ENCODE data around the gene TTC1. TPM values are rescaled to one million over a fixed set of nuclear protein-coding genes. Genes with fewer than 3 reads are reported as not detected.
A peak's percentile ranks its signal among the peaks of the same experiment; 100 is the strongest.
"Not testable (repeated sequence)": the region's sequence is repeated elsewhere in the genome, so short reads cannot be mapped to it uniquely, and the experiment has no call there.

The TTC1 gene, protein sequence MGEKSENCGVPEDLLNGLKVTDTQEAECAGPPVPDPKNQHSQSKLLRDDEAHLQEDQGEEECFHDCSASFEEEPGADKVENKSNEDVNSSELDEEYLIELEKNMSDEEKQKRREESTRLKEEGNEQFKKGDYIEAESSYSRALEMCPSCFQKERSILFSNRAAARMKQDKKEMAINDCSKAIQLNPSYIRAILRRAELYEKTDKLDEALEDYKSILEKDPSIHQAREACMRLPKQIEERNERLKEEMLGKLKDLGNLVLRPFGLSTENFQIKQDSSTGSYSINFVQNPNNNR
- total RNA-seq, result 108 TPM
- long read RNA-seq, transcript TTC1-201 (8 exons, 1,467 nt), result minor isoform, 41 of 96 reads
- long read RNA-seq, transcript TTC1-204 (5 exons, 1,119 nt), result major isoform, 42 of 96 reads
- long read RNA-seq, transcript TTC1-205 (8 exons, 1,432 nt), result minor isoform, 7 of 96 reads
- long read RNA-seq, partial matches to known transcripts, result 4 of 96 reads
- long read RNA-seq, other reads (novel, unspliced or antisense), result 2 of 96 reads

- intact Hi-C loops (cut with DNase I), result no loop called here
- peak; percentile 99 for ATAC-seq (ENCODE audit: poor library complexity)
- DNase-seq, result peak; percentile 93
Measured at GRCh38 chr5:160008877-160009590, at the start of gene TTC1. Gene TTC1 (plus strand): TSS chr5:160009139. CDS start chr5:160010529, 1,390 bp downstream.

DNA sequence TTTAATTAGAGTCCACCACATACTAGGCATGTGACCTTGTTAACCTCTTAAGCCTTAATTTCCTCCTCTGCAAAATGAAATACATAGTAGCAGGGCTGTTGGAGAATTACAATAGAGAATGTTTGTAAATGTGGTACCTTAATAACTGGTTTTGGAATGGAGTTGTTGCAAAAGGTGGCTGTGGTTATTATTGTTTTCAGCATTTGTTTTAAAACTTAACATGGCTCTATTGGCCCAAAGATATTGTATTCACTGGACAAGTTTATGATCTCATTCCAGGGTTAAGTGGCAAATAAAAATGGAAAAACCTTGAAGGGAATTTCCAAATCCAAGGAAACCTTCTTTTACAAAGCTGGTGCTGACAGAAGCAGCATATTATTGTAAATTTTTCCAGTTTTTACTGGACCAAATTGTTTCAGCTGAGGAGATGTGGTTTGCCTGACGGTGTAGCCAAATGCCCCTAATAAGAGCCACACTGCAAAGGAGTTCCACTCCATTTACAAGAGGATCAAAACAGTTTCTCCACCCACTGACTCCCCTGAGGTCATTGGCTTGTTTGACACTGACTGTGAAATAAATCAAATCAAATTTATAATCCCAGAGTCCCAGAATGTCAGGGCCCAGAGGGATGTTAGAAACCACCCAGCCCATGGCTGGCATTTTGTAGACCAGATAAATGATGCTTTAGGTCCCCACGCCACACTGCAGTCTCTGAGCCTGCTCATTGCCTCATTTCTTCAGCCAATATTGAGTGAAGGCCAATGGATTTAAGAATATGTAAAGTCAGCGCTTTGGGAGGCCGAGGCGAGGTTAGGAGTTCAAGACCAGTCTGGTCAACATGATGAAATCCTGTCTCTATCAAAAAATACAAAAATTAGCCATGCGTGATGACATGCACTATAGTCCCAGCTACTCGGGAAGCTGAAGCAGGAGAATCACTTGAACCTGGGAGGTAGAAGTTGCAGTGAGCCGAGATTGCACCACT, 47.5 kb upstream of the TTC1 start:
- no peak for DNase-seq
- intact Hi-C loops (cut with DNase I), result loop anchor here (10.0 kb wide), 1 partner anchor 447 kb away; no protein-coding TSS in a partner anchor
- no peak for ATAC-seq (ENCODE audit: poor library complexity)

DNA sequence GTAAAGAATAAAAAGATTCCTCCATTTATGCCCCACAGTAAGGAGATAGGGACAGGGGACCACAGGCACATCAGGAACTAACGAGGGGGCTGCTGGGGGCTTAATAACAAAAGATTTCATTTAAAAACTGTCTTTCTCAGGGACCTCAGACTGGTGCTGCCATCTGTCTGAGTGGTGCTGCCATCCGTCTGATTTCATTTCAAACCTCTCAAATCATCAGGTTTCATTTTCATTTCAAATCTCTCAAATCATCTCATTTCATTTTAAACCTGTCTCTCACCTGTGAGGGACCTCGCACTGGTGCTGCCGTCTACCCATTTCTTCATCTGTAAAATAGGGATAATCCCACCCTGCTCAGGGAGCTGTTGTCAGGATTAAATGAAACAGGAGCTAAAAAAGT, 46.7 kb upstream of the TTC1 start:
- intact Hi-C loops (cut with DNase I), result loop anchor here (10.0 kb wide), 1 partner anchor 447 kb away; no protein-coding TSS in a partner anchor
- ATAC-seq (ENCODE audit: poor library complexity) (no peak), DNase-seq (no peak)

DNA sequence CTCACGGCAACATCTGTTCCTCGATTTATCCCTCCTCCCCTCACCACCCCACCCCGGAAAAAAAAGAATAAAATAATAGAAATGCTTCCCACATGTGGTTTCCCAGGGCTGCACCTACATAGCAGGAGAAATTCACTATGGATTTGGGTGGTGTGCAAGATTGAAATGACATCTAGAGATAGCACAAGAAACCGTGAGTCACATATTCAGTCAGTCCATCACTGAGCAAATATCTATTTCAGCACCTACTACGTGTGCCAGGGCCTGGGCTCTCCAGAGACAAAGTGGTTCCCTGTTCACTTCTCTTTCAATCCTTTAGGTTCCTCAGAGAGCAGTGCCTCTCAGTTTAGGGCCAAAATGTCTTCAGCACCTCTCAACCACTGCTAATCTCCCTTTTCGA, 45.0 kb upstream of the TTC1 start:
- intact Hi-C loops (cut with DNase I), result loop anchor here (10.0 kb wide), 1 partner anchor 449 kb away; no protein-coding TSS in a partner anchor
- DNase-seq (no peak), ATAC-seq (ENCODE audit: poor library complexity) (no peak)

DNA sequence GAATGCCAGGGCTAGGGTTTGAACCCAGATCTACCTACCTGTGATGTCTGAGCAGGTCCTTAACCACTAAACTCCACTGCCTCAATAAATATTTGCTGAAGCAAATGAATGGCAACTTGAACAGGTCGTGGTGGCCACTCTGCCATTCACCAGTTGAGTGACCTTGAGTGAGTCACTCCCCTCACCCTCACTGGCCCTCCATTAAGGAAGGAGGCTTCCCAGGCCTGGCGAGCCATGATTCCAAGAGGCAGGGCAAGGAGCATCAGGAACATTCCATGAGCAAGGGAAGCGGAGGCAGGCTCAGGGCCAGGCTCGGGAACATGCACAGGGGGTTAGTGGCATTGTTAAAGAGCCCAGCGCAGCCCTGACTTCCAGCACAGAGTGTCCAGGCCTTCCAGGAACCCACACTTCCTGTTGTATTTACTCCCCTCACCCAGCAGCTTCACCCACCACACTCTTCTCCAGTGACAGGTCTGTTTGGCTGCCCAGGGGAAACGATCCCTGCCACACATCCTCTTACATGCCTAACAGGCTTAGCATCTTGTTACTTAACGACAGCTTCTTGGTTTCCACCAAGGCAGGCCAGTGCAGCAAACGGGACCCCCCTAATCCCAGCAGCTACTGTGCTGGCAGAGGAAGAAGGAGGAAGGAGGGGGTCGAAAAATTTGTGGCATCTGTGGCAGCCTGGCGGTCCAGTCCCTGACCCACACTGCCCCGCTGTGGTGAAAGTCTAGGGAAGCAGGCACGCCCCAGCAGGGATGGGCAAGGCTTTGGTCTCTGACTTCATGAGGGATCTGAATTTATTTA, 43.7 kb upstream of the TTC1 start:
- ATAC-seq (ENCODE audit: poor library complexity), result peak; percentile 86
- intact Hi-C loops (cut with DNase I), result loop anchor here (10.0 kb wide), 1 partner anchor 450 kb away; no protein-coding TSS in a partner anchor
- peak; percentile 69 for DNase-seq

DNA sequence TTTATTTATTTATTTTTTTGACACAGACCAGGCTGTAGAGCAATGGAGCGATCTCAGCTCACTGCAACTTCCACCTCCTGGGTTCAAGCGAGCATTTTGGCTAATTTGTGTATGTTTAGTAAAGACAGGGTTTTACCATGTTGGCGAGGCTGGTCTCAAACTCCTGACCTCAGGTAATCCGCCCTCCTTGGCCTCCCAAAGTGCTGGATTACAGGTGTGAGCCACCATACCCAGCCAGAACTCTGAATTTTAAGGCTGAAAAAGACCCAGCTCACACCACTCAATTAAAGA, 43.2 kb upstream of the TTC1 start:
- intact Hi-C loops (cut with DNase I), result loop anchor here (10.0 kb wide), 1 partner anchor 451 kb away; no protein-coding TSS in a partner anchor
- ATAC-seq (ENCODE audit: poor library complexity), result not testable (repeated sequence)

GRCh38 chr5:159969966-159970365, 39.0 kb upstream of the TTC1 start:
- DNase-seq (no peak), ATAC-seq (ENCODE audit: poor library complexity) (no peak)
- intact Hi-C loops (cut with DNase I), result loop anchor here (10.0 kb wide), 1 partner anchor 455 kb away; no protein-coding TSS in a partner anchor

More for the DNA sequence above, 43.2 kb upstream of the TTC1 start:
- not testable (repeated sequence) for DNase-seq

DNA sequence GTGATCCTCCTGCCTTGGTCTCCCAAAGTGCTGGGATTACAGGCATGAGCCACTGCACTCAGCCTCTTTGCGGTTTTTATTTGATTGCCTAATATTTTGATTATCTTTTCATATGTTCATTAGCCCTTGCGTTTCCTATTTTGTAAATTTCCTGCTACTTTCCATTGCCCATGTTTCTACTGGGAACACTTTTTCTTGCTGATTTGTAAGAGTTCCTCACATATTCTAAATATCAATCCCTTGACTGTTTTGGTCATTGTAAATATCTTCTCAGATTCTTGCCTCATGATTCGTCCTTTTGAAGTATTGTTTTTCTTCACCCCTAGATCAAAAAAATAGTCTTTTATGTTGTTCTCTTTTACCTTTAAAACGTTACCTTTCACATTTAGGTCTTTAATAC, 37.9 kb upstream of the TTC1 start:
- no peak for DNase-seq
- ATAC-seq (ENCODE audit: poor library complexity), result no peak
- intact Hi-C loops (cut with DNase I), result no loop called here

DNA sequence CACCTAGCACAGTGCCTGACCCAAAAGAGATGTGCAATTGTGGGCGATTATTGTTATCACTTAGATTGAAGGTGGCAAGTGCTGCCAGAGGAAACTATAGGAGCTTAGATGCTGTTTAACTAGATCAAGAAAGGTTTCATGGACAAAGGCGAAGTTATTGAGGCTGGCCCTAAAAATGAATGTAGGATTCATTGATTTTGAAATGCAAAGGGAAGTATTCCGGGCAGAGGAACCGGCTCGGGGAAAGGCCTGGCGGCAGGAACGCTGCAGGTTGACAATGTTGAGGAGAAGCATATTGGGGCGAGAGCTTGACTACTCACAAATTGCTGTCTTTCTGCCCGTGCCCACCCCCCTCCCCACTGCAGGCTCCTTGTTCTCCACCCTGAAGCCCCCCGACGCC, 37.4 kb upstream of the TTC1 start:
- ATAC-seq (ENCODE audit: poor library complexity) (no peak), DNase-seq (no peak)
- intact Hi-C loops (cut with DNase I), result no loop called here

DNA sequence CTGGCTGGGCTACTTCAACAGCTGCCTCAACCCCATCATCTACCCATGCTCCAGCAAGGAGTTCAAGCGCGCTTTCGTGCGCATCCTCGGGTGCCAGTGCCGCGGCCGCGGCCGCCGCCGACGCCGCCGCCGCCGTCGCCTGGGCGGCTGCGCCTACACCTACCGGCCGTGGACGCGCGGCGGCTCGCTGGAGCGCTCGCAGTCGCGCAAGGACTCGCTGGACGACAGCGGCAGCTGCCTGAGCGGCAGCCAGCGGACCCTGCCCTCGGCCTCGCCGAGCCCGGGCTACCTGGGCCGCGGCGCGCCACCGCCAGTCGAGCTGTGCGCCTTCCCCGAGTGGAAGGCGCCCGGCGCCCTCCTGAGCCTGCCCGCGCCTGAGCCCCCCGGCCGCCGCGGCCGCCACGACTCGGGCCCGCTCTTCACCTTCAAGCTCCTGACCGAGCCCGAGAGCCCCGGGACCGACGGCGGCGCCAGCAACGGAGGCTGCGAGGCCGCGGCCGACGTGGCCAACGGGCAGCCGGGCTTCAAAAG, 36.9 kb upstream of the TTC1 start:
- no peak for DNase-seq
- peak; percentile 60 for ATAC-seq (ENCODE audit: poor library complexity)

DNA sequence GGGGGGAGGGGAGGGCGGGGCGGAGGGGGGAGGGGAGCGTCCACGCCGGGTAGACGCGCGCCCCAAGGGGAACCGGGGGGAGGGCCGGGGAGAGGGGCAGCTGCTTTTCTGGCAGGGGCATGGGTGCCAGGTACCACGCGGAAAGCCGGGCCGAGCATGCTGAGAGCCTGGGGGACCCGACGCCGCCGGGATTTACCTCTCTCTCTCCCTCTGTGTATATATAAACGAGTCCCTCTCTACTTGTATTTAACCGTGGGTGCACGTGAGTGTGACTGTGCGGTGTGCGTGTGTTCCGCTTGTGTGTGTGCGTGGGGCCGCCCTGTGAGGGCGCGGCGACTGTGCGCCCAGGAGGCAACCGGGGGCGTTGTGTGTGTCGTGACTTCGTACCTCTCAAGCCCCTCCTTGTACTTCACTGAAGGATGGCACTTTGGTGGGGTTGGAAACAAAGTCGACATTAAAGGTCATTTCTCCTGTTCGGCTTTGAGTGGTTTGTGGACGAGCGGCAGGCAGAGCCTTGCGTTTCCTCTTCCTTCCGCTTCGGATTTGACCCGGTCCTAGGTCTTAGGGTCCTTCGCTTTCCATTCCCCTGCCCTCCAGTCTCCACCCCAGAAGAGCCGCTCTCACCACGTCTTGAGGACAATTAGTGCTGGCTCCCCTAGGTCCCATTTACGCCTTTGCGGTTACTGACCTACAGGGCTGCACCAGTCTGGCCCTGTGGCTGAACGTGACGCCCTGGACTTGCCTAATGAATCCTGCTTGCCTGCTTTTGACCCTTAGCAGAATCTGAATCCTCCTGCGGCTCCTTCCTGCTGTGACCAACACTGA, 36.2 kb upstream of the TTC1 start:
- intact Hi-C loops (cut with DNase I), result no loop called here
- no peak for DNase-seq

More for the DNA sequence above, 36.9 kb upstream of the TTC1 start:
- intact Hi-C loops (cut with DNase I), result no loop called here

DNA sequence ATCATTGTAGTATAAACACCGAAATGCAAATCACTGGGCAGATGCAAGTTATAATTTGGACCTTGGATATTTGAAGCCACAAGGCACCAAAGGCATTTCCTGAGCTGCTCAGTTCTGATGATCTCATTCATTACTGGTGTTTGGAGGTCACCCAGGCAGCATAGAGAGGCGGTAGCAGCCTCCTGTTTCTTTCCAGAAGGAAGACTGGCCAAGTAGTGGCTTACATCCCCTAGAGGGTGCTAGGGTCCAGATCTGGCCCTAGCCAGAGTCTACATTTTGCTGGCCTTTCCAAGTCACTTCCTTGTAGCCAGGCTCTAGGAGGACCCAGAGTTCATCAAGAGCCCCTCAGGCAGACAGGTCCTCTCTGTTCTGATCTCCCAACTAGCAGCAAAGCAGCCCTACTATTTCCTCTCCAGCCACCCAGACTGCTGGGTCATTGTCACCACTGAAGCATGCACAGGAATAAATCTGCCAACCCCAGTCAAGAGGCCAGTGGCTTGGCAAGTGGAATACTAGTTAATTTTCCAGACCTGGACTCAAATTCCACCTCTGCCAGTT, 33.4 kb upstream of the TTC1 start:
- ATAC-seq (ENCODE audit: poor library complexity) (peak; percentile 86), DNase-seq (no peak)
- intact Hi-C loops (cut with DNase I), result no loop called here

More for the DNA sequence above, 36.2 kb upstream of the TTC1 start:
- no peak for ATAC-seq (ENCODE audit: poor library complexity)

DNA sequence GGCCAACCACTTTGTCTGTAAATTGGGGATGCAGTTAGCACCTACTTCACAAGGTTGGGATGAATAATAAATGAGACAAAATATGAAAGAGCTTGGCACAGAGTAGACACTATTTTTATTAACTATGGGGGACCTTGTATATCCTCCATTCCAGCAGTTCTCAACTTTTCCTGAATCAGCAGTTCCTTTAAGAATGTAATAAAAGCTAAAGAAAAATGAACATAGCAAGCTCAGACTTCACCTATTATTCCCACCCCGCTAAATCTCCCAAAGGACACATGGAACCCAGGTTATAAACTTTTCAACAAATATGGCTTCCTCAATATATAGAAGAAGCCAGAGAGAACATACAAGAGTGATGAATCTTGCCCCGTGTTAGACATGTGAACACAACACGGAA, 32.0 kb upstream of the TTC1 start:
- no peak for DNase-seq
- no peak for ATAC-seq (ENCODE audit: poor library complexity)
- intact Hi-C loops (cut with DNase I), result no loop called here

GRCh38 chr5:159978358-159978757, 30.6 kb upstream of the TTC1 start:
- intact Hi-C loops (cut with DNase I), result no loop called here
- ATAC-seq (ENCODE audit: poor library complexity) (no peak), DNase-seq (no peak)

GRCh38 chr5:159982421-159983173, 26.3 kb upstream of the TTC1 start:
- no peak for DNase-seq
- ATAC-seq (ENCODE audit: poor library complexity), result no peak
- intact Hi-C loops (cut with DNase I), result no loop called here

Data from Right ventricle myocardium superior (tissue), 1 donor.